ENCODE results near the gene DVL1.

GRCh38 chr1:1373051-1373814 is 24.0 kb upstream of the DVL1 start:
- TF ChIP-seq CTCF (conservative IDR thresholded peaks at IDR 0.05; ENCODE audit: low read length) (no peak), EZH2phosphoT487 (IDR thresholded peaks at IDR 0.05; ENCODE audit: borderline replicate concordance) (no peak)
